Endothelial cell of umbilical vein (primary cell): ENCODE data around the gene UBE2Q1. TPM values are rescaled to one million over a fixed set of nuclear protein-coding genes. Genes with fewer than 3 reads are reported as not detected.

Source experiments
- BruUV-seq: library from RNA; stranded (reverse); fragments of 400-500 nt; replicated peaks from 2 replicates; lab custom pipeline; 2021; lab: Mats Ljungman, UMichigan
- CTCF ChIA-PET: fragments of 300-600, 350-600 bp; sonication (Branson Sonifier 250); formaldehyde crosslinking; loops from one replicate; lab custom pipeline; 2021; ENCODE audit warnings: antibody characterized with exemption, inconsistent platforms; lab: Charles Lee
- POLR2A ChIA-PET: fragments of 300-600, 350-600 bp; sonication (Branson Sonifier 250); formaldehyde crosslinking; loops from one replicate; lab custom pipeline; 2021; ENCODE audit warnings: antibody characterized with exemption, inconsistent platforms; lab: Charles Lee
- DNase-seq: peaks from one replicate; pipeline ENCODE4 v3.0.0-alpha.2; 2011; ENCODE audit warnings: low read depth, low spot score
- FAIRE-seq: peaks from 2 replicates; lab custom pipeline; 2011; peaks lifted over from hg19 to GRCh38; lab: Jason Lieb, UNC
- H2AFZ ChIP-seq: 2 replicates; pipeline ENCODE4 v1.6.0; 2012; ENCODE audit warnings: low read depth, low read length, control low read depth, inconsistent platforms
- H3K27ac ChIP-seq: 2 replicates; pipeline ENCODE4 v1.5.1; 2011; ENCODE audit warnings: low read depth, mild to moderate bottlenecking, control low read depth, low read length, moderate library complexity; ENCODE audit not compliant: insufficient read depth
- H3K27me3 ChIP-seq, 2 experiments: 2 replicates each; pipeline versions ENCODE4 v1.6.0 to v1.6.1; 2011; ENCODE audit warnings: low read length in 2 of 2, mixed read lengths in 1 of 2; ENCODE audit not compliant: control insufficient read depth in 2 of 2, insufficient read depth in 2 of 2
- H3K36me3 ChIP-seq, 2 experiments: 2 replicates in 1 of 2; 3 replicates in 1 of 2; pipeline ENCODE4 v1.5.1; 2011; ENCODE audit warnings: low read length in 2 of 2, mild to moderate bottlenecking in 1 of 2, moderate library complexity in 1 of 2; ENCODE audit not compliant: control insufficient read depth in 2 of 2, insufficient read depth in 2 of 2; ENCODE audit errors: extremely low read depth in 1 of 2
- H3K4me1 ChIP-seq: 3 replicates; pipeline ENCODE4 v1.5.1; 2011; ENCODE audit warnings: mild to moderate bottlenecking, low read length; ENCODE audit not compliant: control insufficient read depth, insufficient read depth; ENCODE audit errors: extremely low read depth
- H3K4me2 ChIP-seq: 2 replicates; pipeline ENCODE4 v1.6.1; 2011; ENCODE audit warnings: low read length, control low read depth, mixed read lengths; ENCODE audit not compliant: insufficient read depth
- H3K4me3 ChIP-seq, 3 experiments: fragments of 200-600 bp in 1 of 3; sonication (generic), shearing (Covaris generic) in 1 of 3; replicated peaks in 1 of 3; 2 replicates each; pipeline ENCODE4 v1.5.1; 2011 to 2016; ENCODE audit warnings: control low read depth in 3 of 3, low read length in 3 of 3, mild to moderate bottlenecking in 2 of 3, inconsistent platforms in 1 of 3, low read depth in 1 of 3, moderate library complexity in 1 of 3; ENCODE audit not compliant: insufficient read depth in 1 of 3
- H3K79me2 ChIP-seq: 2 replicates; pipeline ENCODE4 v1.6.0; 2012; ENCODE audit warnings: low read length, inconsistent platforms; ENCODE audit not compliant: control insufficient read depth, insufficient read depth
- H3K9ac ChIP-seq: replicated peaks from 2 replicates; pipeline ENCODE3; 2011; ENCODE audit warnings: low read length, control low read depth; ENCODE audit not compliant: insufficient read depth; ENCODE audit errors: extremely low read depth
- H3K9me1 ChIP-seq: replicated peaks from 3 replicates; pipeline ENCODE4 v1.6.0; 2011; ENCODE audit warnings: mild to moderate bottlenecking, low read length; ENCODE audit not compliant: control insufficient read depth, insufficient read depth; ENCODE audit errors: extremely low read depth
- H3K9me3 ChIP-seq: replicated peaks from 2 replicates; pipeline ENCODE4 v1.5.1; 2012; ENCODE audit warnings: low read length, inconsistent platforms; ENCODE audit not compliant: control insufficient read depth, insufficient read depth
- H4K20me1 ChIP-seq: replicated peaks from 2 replicates; pipeline ENCODE3; 2011; ENCODE audit warnings: mild to moderate bottlenecking, low read length; ENCODE audit not compliant: control insufficient read depth, insufficient read depth; ENCODE audit errors: extremely low read depth
- EZH2 ChIP-seq: IDR thresholded peaks from 2 replicates; pipeline ENCODE4 v1.6.1; 2012; ENCODE audit warnings: borderline replicate concordance, low read depth, mild to moderate bottlenecking, moderate library complexity, low read length, inconsistent platforms; ENCODE audit not compliant: severe bottlenecking
- FOS ChIP-seq: IDR thresholded peaks from 2 replicates; pipeline ENCODE4 v1.6.1; 2011; ENCODE audit warnings: mild to moderate bottlenecking, low read length, moderate library complexity, borderline replicate concordance; ENCODE audit not compliant: insufficient read depth
- GATA2 ChIP-seq: IDR thresholded peaks from 2 replicates; pipeline ENCODE4 v1.7.0; 2011; ENCODE audit warnings: low read depth, mild to moderate bottlenecking, moderate library complexity, mixed read lengths, low read length; ENCODE audit not compliant: insufficient read length, insufficient read depth
- JUN ChIP-seq: IDR thresholded peaks from 2 replicates; pipeline ENCODE4 v1.6.1; 2011; ENCODE audit warnings: borderline replicate concordance, low read depth; ENCODE audit not compliant: insufficient read length, insufficient read depth
- MYC ChIP-seq: IDR thresholded peaks from one replicate; pipeline ENCODE4 v1.6.1; 2011; ENCODE audit warnings: mild to moderate bottlenecking, low read depth, low read length
- POLR2A ChIP-seq: IDR thresholded peaks from 2 replicates; pipeline ENCODE4 v1.6.1; 2012; ENCODE audit warnings: low read depth, mild to moderate bottlenecking, control low read depth, low read length
- POLR2AphosphoS5 ChIP-seq: IDR thresholded peaks from 2 replicates; pipeline ENCODE4 v1.6.1; 2012; ENCODE audit warnings: low read depth, mild to moderate bottlenecking, control low read depth, low read length, moderate library complexity; ENCODE audit not compliant: insufficient read depth
- dilution Hi-C: fragments of 300-500 bp; cut with MboI; formaldehyde crosslinking; loops from one replicate; pipeline ENCODE4 v1.15.0; 2019; ENCODE audit warnings: low sequenced_read_pairs; ENCODE audit not compliant: extremely low pct_ligation_motif_present
- intact Hi-C: fragments of 100-400 bp; cut with micrococcal nuclease; formaldehyde crosslinking; loops from one replicate; pipeline ENCODE4 v1.10.0; 2022
- polyA plus RNA-seq, 4 experiments: library from polyadenylated mRNA; depleted of rRNA in 3 of 4; stranded (reverse) in 3 of 4; unstranded in 1 of 4; fragments of >200 nt; gene quantifications; 2 replicates each; pipeline versions ENCODE4 v1.2.1 to v1.2.3, GENCODE V29; 2011 to 2012; ENCODE audit warnings: missing spikeins in 1 of 4
- total RNA-seq: library from RNA; stranded (reverse); gene quantifications from 2 replicates; pipeline ENCODE4 v1.2.3, GENCODE V29; 2021
- TF ChIP-seq, protein P1 (sequence below): IDR thresholded peaks from 2 replicates; pipeline ENCODE4 v1.6.1; 2011; ENCODE audit not compliant: insufficient read depth, insufficient read length
- TF ChIP-seq, protein P2 (sequence below), 2 donors: IDR thresholded peaks; 1 replicate in 1 of 2; 2 replicates in 1 of 2; pipeline ENCODE4 v1.5.1; 2011; ENCODE audit warnings: low read length in 2 of 2, mild to moderate bottlenecking in 2 of 2, moderate library complexity in 2 of 2, control low read depth in 1 of 2, inconsistent platforms in 1 of 2, low read depth in 1 of 2; ENCODE audit not compliant: insufficient read depth in 1 of 2; ENCODE audit errors: extremely low read depth in 1 of 2

Gene UBE2Q1
- total and polyA plus RNA-seq, 2 donors (not counting 3 experiments of a cell fraction or from before 2014, with no cell fraction given) = 16.5 to 85.4 TPM

DNA sequence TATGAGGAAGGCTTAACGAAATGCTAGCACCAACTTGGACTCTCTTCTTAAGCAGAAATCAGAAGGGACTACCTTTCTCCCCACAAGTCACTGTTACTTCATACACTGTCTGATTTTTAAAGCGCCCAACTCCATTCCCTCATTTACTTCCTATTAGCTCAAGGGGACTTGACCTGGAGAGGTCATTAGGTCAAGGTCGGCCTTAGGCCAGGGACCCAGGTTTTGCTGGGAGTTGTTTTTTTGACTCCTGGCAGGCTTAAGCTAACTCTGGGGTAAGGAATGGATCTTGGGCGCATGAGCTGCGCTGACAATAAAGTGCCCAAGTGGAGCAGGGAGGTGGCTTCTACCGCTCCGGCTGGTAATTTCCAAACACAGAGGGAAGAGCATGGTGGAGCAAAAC, 32.7 kb upstream of the UBE2Q1 start:
- no peaks in the 10 kb centered on the region for H3K79me2 ChIP-seq
- H3K4me2 ChIP-seq = no peak overlapping the region
- no peak overlapping the region for H2AFZ ChIP-seq
- H3K9ac ChIP-seq = no peak overlapping the region
- intact Hi-C loops = no loop called here
- H3K4me3 ChIP-seq = no peak overlapping the region
- H3K9me1 ChIP-seq = no peaks in the 10 kb centered on the region
- DNase-seq (no peak), FAIRE-seq (no peak)
- no peak for TF ChIP-seq POLR2A
- H3K27ac ChIP-seq = no peak overlapping the region
- H3K9me3 ChIP-seq = no peaks in the 10 kb centered on the region
- no peaks in the 10 kb centered on the region for H4K20me1 ChIP-seq
- ChIA-PET CTCF (no interaction called here), POLR2A (no interaction called here)
- dilution Hi-C loops = no loop called here
- H3K36me3 ChIP-seq = peaks cover 28 to 51% of the 10 kb centered on the region in 2 experiments
- H3K4me1 ChIP-seq = no peaks in the 10 kb centered on the region
- no peaks in the 10 kb centered on the region for H3K27me3 ChIP-seq
- no TSS peak for BruUV-seq

DNA sequence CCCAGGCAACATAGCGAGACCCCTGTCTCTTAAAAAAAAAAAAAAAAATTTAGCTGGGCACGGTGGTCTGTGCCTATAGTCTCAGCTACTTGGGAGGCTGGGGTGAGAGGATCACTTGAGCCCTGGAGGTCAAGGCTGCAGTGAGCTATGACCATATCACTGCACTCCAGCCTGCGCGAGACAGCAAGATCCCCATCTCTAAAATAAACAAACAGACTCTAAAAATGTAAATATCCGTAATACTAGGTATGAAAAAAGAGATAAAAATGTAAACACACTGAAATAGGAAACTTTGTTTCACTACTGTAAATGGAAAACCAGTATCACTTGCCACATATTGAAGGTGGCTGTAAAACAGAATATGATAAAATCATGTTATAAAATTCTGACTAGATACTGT, 32.3 kb upstream of the UBE2Q1 start:
- Histone ChIP-seq H4K20me1 (no peaks in the 10 kb centered on the region), H3K4me3 (no peak overlapping the region), H3K4me2 (no peak overlapping the region), H3K79me2 (no peaks in the 10 kb centered on the region), H3K27ac (no peak overlapping the region), H3K9me1 (no peaks in the 10 kb centered on the region), H2AFZ (no peak overlapping the region), H3K27me3 (no peaks in the 10 kb centered on the region), H3K9me3 (no peaks in the 10 kb centered on the region), H3K4me1 (no peaks in the 10 kb centered on the region), H3K36me3 (peaks cover 26 to 52% of the 10 kb centered on the region in 2 experiments), H3K9ac (no peak overlapping the region)
- DNase-seq (no peak), FAIRE-seq (no peak)
- POLR2A ChIA-PET = no interaction called here
- dilution Hi-C loops = no loop called here
- no TSS peak for BruUV-seq
- CTCF ChIA-PET = interaction anchor here (2.0 kb wide), 1 partner anchor 31 kb away, joined by 5 read pairs; no protein-coding TSS in a partner anchor
- intact Hi-C loops = no loop called here
- TF ChIP-seq FOS = no peak
- TF ChIP-seq POLR2A = no peak
- TF ChIP-seq, protein P1, sequence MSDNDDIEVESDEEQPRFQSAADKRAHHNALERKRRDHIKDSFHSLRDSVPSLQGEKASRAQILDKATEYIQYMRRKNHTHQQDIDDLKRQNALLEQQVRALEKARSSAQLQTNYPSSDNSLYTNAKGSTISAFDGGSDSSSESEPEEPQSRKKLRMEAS = no peak
- TF ChIP-seq, protein P2, sequence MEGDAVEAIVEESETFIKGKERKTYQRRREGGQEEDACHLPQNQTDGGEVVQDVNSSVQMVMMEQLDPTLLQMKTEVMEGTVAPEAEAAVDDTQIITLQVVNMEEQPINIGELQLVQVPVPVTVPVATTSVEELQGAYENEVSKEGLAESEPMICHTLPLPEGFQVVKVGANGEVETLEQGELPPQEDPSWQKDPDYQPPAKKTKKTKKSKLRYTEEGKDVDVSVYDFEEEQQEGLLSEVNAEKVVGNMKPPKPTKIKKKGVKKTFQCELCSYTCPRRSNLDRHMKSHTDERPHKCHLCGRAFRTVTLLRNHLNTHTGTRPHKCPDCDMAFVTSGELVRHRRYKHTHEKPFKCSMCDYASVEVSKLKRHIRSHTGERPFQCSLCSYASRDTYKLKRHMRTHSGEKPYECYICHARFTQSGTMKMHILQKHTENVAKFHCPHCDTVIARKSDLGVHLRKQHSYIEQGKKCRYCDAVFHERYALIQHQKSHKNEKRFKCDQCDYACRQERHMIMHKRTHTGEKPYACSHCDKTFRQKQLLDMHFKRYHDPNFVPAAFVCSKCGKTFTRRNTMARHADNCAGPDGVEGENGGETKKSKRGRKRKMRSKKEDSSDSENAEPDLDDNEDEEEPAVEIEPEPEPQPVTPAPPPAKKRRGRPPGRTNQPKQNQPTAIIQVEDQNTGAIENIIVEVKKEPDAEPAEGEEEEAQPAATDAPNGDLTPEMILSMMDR (IDR thresholded peaks at IDR 0.05; ENCODE audit: extremely low read depth in 1 of 2, insufficient read depth in 1 of 2, low read depth in 1 of 2, low read length in 2 of 2) = no peak
- no peak for TF ChIP-seq JUN
- TF ChIP-seq POLR2AphosphoS5 = no peak
- no peak for TF ChIP-seq MYC
- TF ChIP-seq GATA2 = no peak
- TF ChIP-seq EZH2 = no peak
